Keratinocyte (primary cell): ENCODE measurements around the gene TPSAB1.

Experiments used
- EZH2 ChIP-seq: IDR thresholded peaks from one replicate; pipeline ENCODE4 v1.6.1; 2012; ENCODE audit warnings: inconsistent platforms, mild to moderate bottlenecking, low read length, moderate library complexity
- TF ChIP-seq, protein P1 (sequence below), 3 experiments: IDR thresholded peaks in 1 of 3; conservative IDR thresholded peaks in 1 of 3; optimal IDR thresholded peaks in 1 of 3; 2 replicates in 2 of 3; 3 replicates in 1 of 3; pipeline versions ENCODE3 to v1.5.1; 2011; ENCODE audit warnings: low read length in 3 of 3, mild to moderate bottlenecking in 3 of 3, moderate library complexity in 2 of 3, control low read depth in 1 of 3, inconsistent platforms in 1 of 3; ENCODE audit not compliant: insufficient read depth in 2 of 3; ENCODE audit errors: extremely low read depth in 1 of 3

DNA sequence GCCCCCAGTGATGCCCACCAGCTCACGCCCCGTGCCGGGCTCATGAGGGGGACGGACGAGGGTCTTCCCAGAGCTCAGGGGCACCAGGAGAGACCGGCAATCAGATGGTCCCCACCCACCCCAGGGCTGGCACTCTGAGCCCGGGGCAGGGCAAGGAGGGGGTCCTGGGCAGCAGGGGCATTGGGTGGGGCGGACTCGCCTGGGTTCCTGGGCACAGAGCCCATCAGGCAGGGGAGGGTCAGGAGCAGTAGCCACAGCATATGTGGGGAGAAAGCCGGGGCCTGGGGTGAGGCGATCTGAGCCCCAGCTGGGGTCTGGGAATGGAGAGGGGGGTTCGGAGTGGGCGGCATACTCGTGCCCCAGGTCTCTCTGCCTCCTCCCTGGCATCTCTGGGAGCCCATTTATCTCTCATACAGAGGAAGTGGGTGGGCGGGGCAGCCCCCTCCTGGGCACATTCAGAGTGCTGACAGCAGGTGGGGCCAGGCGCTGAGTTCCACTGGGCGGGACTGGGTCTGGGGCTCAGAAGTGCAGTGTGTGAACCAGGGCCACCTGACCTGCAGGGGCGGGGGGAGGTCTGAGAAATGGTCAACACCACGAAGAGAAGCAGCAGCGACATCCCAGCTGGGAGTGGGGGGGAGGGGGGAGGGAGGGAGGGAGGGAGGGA is 48.4 kb downstream of the TPSAB1 start:
- TF ChIP-seq, protein P1, sequence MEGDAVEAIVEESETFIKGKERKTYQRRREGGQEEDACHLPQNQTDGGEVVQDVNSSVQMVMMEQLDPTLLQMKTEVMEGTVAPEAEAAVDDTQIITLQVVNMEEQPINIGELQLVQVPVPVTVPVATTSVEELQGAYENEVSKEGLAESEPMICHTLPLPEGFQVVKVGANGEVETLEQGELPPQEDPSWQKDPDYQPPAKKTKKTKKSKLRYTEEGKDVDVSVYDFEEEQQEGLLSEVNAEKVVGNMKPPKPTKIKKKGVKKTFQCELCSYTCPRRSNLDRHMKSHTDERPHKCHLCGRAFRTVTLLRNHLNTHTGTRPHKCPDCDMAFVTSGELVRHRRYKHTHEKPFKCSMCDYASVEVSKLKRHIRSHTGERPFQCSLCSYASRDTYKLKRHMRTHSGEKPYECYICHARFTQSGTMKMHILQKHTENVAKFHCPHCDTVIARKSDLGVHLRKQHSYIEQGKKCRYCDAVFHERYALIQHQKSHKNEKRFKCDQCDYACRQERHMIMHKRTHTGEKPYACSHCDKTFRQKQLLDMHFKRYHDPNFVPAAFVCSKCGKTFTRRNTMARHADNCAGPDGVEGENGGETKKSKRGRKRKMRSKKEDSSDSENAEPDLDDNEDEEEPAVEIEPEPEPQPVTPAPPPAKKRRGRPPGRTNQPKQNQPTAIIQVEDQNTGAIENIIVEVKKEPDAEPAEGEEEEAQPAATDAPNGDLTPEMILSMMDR (optimal IDR thresholded peaks at IDR 0.05 in 1 of 3, IDR thresholded peaks at IDR 0.05 in 1 of 3, conservative IDR thresholded peaks at IDR 0.05 in 1 of 3; ENCODE audit: extremely low read depth in 1 of 3, insufficient read depth in 2 of 3, low read length in 3 of 3), result no peak
- TF ChIP-seq EZH2, result peak; percentile 2
